Caco-2 (cell line): ENCODE measurements around the gene SAMSN1. TPM values are rescaled to one million over a fixed set of nuclear protein-coding genes. Genes with fewer than 3 reads are reported as not detected.

Experiments
- BruUV-seq: library from RNA; stranded (reverse); fragments of 400-500 nt; replicated peaks from 2 replicates; lab custom pipeline; 2021; lab: Mats Ljungman, UMichigan
- CTCF ChIA-PET: fragments of 300-600 bp; sonication (Branson Sonifier 250); formaldehyde crosslinking; loops from one replicate; lab custom pipeline; 2022; ENCODE audit warnings: antibody characterized with exemption; lab: Charles Lee
- POLR2A ChIA-PET: fragments of 300-600 bp; sonication (Branson Sonifier 250); formaldehyde crosslinking; loops from one replicate; lab custom pipeline; 2022; ENCODE audit warnings: antibody characterized with exemption; lab: Charles Lee
- DNase-seq, 2 experiments: peaks; one replicate each; pipeline versions ENCODE4 v3.0.0 to v3.0.0-alpha.2; 2020 to 2022
- H3K27me3 ChIP-seq: replicated peaks from 2 replicates; pipeline ENCODE4 v1.6.0; 2011; ENCODE audit warnings: low read length; ENCODE audit not compliant: control insufficient read depth, insufficient read depth
- H3K36me3 ChIP-seq: 2 replicates; pipeline ENCODE4 v1.5.1; 2011; ENCODE audit warnings: low read length; ENCODE audit not compliant: control insufficient read depth, insufficient read depth
- H3K4me1 ChIP-seq: fragments of 250-450 bp; sonication (Bioruptor Pico); 2 replicates; pipeline ENCODE4 v1.5.1; 2020; ENCODE audit warnings: mild to moderate bottlenecking
- H3K4me3 ChIP-seq: 2 replicates; pipeline ENCODE4 v1.5.1; 2011; ENCODE audit warnings: low read depth, mild to moderate bottlenecking, control low read depth, low read length
- H3K9me3 ChIP-seq: fragments of 250-450 bp; sonication (Bioruptor Pico); 2 replicates; pipeline ENCODE4 v1.5.1; 2020; ENCODE audit warnings: mild to moderate bottlenecking, moderate library complexity
- H3K27ac Mint-ChIP-seq: one replicate; pipeline ENCODE4 v1.8.0; 2022; ENCODE audit warnings: mixed read lengths; ENCODE audit not compliant: unreplicated experiment
- H3K27me3 Mint-ChIP-seq: one replicate; pipeline ENCODE4 v1.8.0; 2022; ENCODE audit warnings: mixed read lengths; ENCODE audit not compliant: insufficient read depth, unreplicated experiment
- H3K36me3 Mint-ChIP-seq: one replicate; pipeline ENCODE4 v1.8.0; 2022; ENCODE audit warnings: mild to moderate bottlenecking, mixed read lengths; ENCODE audit not compliant: insufficient read depth, unreplicated experiment
- H3K4me1 Mint-ChIP-seq: one replicate; pipeline ENCODE4 v1.8.0; 2022; ENCODE audit warnings: low read depth, mixed read lengths; ENCODE audit not compliant: unreplicated experiment
- H3K4me3 Mint-ChIP-seq: one replicate; pipeline ENCODE4 v1.8.0; 2022; ENCODE audit warnings: mild to moderate bottlenecking, moderate library complexity, mixed read lengths; ENCODE audit not compliant: unreplicated experiment
- H3K9me3 Mint-ChIP-seq: one replicate; pipeline ENCODE4 v1.8.0; 2022; ENCODE audit warnings: mixed read lengths; ENCODE audit not compliant: unreplicated experiment
- intact Hi-C: fragments of 100-400 bp; cut with micrococcal nuclease; formaldehyde crosslinking; loops from one replicate; pipeline ENCODE4 v1.10.0; 2022; ENCODE audit not compliant: unreplicated experiment
- total RNA-seq: library from RNA; stranded (reverse); gene quantifications from 2 replicates; pipeline ENCODE4 v1.2.3, GENCODE V29; 2022
- TF ChIP-seq, protein P1 (sequence below), 2 experiments: fragments of 200-600 bp in 1 of 2; IDR thresholded peaks; 1 replicate in 1 of 2; 2 replicates in 1 of 2; pipeline versions ENCODE4 v1.5.1 to v1.8.0; 2011 to 2022; ENCODE audit warnings: antibody characterized with exemption in 1 of 2, control low read depth in 1 of 2, inconsistent platforms in 1 of 2, low read depth in 1 of 2, low read length in 1 of 2, mild to moderate bottlenecking in 1 of 2, moderate library complexity in 1 of 2; ENCODE audit not compliant: insufficient read depth in 1 of 2, severe bottlenecking in 1 of 2, unreplicated experiment in 1 of 2

SAMSN1 gene
- total RNA-seq, 1 experiment from 2014 or later, result not detected

- no peak for DNase-seq
- Mint-ChIP-seq H3K27me3 (no peaks in the 10 kb centered on the region), H3K36me3 (no peaks in the 10 kb centered on the region), H3K27ac (no peak overlapping the region), H3K9me3 (peaks cover 9% of the 10 kb centered on the region), H3K4me1 (peaks cover 35% of the 10 kb centered on the region), H3K4me3 (no peak overlapping the region)
- no peaks in the 10 kb centered on the region for H3K9me3 ChIP-seq
- intact Hi-C loops, result loop anchor here (10.0 kb wide), 1 partner anchor 412 kb away; no protein-coding TSS in a partner anchor
- H3K27me3 ChIP-seq, result no peaks in the 10 kb centered on the region
- ChIA-PET CTCF (interaction anchor here (1.0 kb wide), 1 partner anchor 285 kb away, joined by 3 read pairs; no protein-coding TSS in a partner anchor), POLR2A (no interaction called here)
- H3K4me3 ChIP-seq, result no peak overlapping the region
- no peaks in the 10 kb centered on the region for H3K36me3 ChIP-seq
- TF ChIP-seq, protein P1, sequence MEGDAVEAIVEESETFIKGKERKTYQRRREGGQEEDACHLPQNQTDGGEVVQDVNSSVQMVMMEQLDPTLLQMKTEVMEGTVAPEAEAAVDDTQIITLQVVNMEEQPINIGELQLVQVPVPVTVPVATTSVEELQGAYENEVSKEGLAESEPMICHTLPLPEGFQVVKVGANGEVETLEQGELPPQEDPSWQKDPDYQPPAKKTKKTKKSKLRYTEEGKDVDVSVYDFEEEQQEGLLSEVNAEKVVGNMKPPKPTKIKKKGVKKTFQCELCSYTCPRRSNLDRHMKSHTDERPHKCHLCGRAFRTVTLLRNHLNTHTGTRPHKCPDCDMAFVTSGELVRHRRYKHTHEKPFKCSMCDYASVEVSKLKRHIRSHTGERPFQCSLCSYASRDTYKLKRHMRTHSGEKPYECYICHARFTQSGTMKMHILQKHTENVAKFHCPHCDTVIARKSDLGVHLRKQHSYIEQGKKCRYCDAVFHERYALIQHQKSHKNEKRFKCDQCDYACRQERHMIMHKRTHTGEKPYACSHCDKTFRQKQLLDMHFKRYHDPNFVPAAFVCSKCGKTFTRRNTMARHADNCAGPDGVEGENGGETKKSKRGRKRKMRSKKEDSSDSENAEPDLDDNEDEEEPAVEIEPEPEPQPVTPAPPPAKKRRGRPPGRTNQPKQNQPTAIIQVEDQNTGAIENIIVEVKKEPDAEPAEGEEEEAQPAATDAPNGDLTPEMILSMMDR (IDR thresholded peaks at IDR 0.05; ENCODE audit: insufficient read depth in 1 of 2, low read depth in 1 of 2, low read length in 1 of 2, severe bottlenecking in 1 of 2, unreplicated experiment in 1 of 2), result no peak
- peaks cover 26% of the 10 kb centered on the region for H3K4me1 ChIP-seq
- BruUV-seq, result no TSS peak
These were observed 93.3 kb downstream of the SAMSN1 start for GRCh38 chr21:14452727-14453241.

DNA sequence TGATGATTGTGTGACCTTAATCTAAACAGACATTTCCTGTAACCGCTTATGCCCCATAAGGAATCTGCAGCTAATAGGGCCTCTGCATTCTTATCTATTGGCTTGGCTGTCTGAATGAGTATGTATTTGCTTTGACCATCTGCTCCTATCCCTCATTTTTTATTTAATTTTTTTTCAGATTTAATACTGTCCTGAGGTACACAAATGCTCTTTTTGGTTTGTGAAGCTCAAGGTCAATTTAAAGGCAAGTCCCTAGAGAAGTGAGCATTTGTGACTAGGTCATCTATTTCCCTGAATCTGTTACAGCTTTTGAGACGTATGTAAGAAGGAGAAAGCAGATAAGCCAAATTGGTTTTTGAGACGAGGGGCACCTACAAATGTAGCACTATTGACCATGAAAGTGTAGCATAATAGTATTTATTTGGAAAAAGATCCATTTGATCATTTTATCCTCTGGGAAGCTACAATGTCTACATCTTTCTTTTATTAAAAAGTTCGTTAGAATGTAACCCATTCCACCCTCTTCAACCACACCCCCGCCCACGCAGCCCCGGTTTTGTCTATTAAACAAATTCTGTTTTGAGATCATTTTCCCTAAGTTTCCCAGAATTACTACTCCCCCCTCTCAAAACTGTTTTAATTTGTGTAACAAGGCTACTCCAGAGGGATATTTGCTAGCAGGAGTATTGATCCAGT is 93.9 kb downstream of the SAMSN1 start:
- H3K36me3 ChIP-seq, result no peaks in the 10 kb centered on the region
- peaks cover 9% of the 10 kb centered on the region for H3K9me3 Mint-ChIP-seq
- DNase-seq, result no peak
- ChIA-PET CTCF (no interaction called here), POLR2A (no interaction called here)
- H3K27ac Mint-ChIP-seq, result no peak overlapping the region
- TF ChIP-seq, protein P1 (IDR thresholded peaks at IDR 0.05; ENCODE audit: insufficient read depth in 1 of 2, low read depth in 1 of 2, low read length in 1 of 2, severe bottlenecking in 1 of 2, unreplicated experiment in 1 of 2), result no peak
- intact Hi-C loops, result loop anchor here (10.0 kb wide), 1 partner anchor 413 kb away; no protein-coding TSS in a partner anchor
- H3K4me1 ChIP-seq, result peaks cover 25% of the 10 kb centered on the region
- no peaks in the 10 kb centered on the region for H3K27me3 ChIP-seq
- no peaks in the 10 kb centered on the region for H3K36me3 Mint-ChIP-seq
- no peaks in the 10 kb centered on the region for H3K27me3 Mint-ChIP-seq
- BruUV-seq, result no TSS peak
- H3K4me3 Mint-ChIP-seq, result no peak overlapping the region
- no peak overlapping the region for H3K4me3 ChIP-seq
- H3K4me1 Mint-ChIP-seq, result peaks cover 29% of the 10 kb centered on the region
- H3K9me3 ChIP-seq, result no peaks in the 10 kb centered on the region

GRCh38 chr21:14451546-14451945 is 94.6 kb downstream of the SAMSN1 start:
- Mint-ChIP-seq H3K4me1 (peaks cover 27% of the 10 kb centered on the region), H3K9me3 (peaks cover 9% of the 10 kb centered on the region), H3K4me3 (no peak overlapping the region), H3K36me3 (no peaks in the 10 kb centered on the region), H3K27me3 (no peaks in the 10 kb centered on the region), H3K27ac (no peak overlapping the region)
- intact Hi-C loops, result loop anchor here (10.0 kb wide), 1 partner anchor 413 kb away; no protein-coding TSS in a partner anchor
- DNase-seq, result no peak
- Histone ChIP-seq H3K36me3 (no peaks in the 10 kb centered on the region), H3K4me3 (no peak overlapping the region), H3K4me1 (peaks cover 25% of the 10 kb centered on the region), H3K27me3 (no peaks in the 10 kb centered on the region), H3K9me3 (no peaks in the 10 kb centered on the region)
- TF ChIP-seq, protein P1 (IDR thresholded peaks at IDR 0.05; ENCODE audit: insufficient read depth in 1 of 2, low read depth in 1 of 2, low read length in 1 of 2, severe bottlenecking in 1 of 2, unreplicated experiment in 1 of 2), result no peak
- CTCF ChIA-PET, result no interaction called here
- POLR2A ChIA-PET, result no interaction called here
- no TSS peak for BruUV-seq
